Neural progenitor cell (in vitro differentiated cells): ENCODE measurements around the gene C19orf67. TPM values are rescaled to one million over a fixed set of nuclear protein-coding genes. Genes with fewer than 3 reads are reported as not detected.

Experiments used
- DNase-seq: peaks from one replicate; pipeline ENCODE4 v3.0.0-alpha.2; 2016; ENCODE audit warnings: low spot score
- H2AFZ ChIP-seq: fragments of 200-600 bp; sonication (generic); replicated peaks from 2 replicates; pipeline ENCODE4 v1.6.1; 2016; ENCODE audit warnings: antibody characterized with exemption
- H3F3A ChIP-seq: fragments of 200-600 bp; sonication (generic); 2 replicates; pipeline ENCODE4 v1.6.1; 2016; ENCODE audit warnings: antibody characterized with exemption, low read depth
- H3K27ac ChIP-seq: fragments of 200-600 bp; sonication (generic); 2 replicates; pipeline ENCODE4 v1.5.1; 2016; ENCODE audit warnings: mild to moderate bottlenecking
- H3K27me3 ChIP-seq: fragments of 200-600 bp; sonication (generic); 2 replicates; pipeline ENCODE4 v1.6.1; 2016; ENCODE audit warnings: mild to moderate bottlenecking, moderate library complexity
- H3K36me3 ChIP-seq: fragments of 200-600 bp; sonication (generic); 2 replicates; pipeline ENCODE4 v1.5.1; 2016
- H3K4me1 ChIP-seq: fragments of 200-600 bp; sonication (generic); 2 replicates; pipeline ENCODE4 v1.6.1; 2016; ENCODE audit warnings: mixed run types
- H3K4me2 ChIP-seq: fragments of 200-600 bp; sonication (generic); 2 replicates; pipeline ENCODE4 v1.6.1; 2016
- H3K4me3 ChIP-seq: fragments of 200-600 bp; sonication (generic); 2 replicates; pipeline ENCODE4 v1.5.1; 2016
- H3K79me2 ChIP-seq: fragments of 200-600 bp; sonication (generic); 2 replicates; pipeline ENCODE4 v1.6.1; 2016; ENCODE audit warnings: low read depth
- H3K9ac ChIP-seq: fragments of 200-600 bp; sonication (generic); 2 replicates; pipeline ENCODE4 v1.6.1; 2016
- H3K9me3 ChIP-seq: fragments of 200-600 bp; sonication (generic); 2 replicates; pipeline ENCODE4 v1.5.1; 2016; ENCODE audit warnings: low read depth
- H4K20me1 ChIP-seq: fragments of 200-600 bp; sonication (generic); 2 replicates; pipeline ENCODE4 v1.6.1; 2016; ENCODE audit warnings: low read depth
- H3K27ac Mint-ChIP-seq: 3 replicates; pipeline ENCODE4 v1.8.0; 2021; ENCODE audit warnings: mixed read lengths
- H3K27me3 Mint-ChIP-seq: 2 replicates; pipeline ENCODE4 v1.8.0; 2022; ENCODE audit warnings: low read depth, mild to moderate bottlenecking, inconsistent platforms, moderate library complexity, mixed read lengths; ENCODE audit not compliant: insufficient read depth
- H3K36me3 Mint-ChIP-seq: 3 replicates; pipeline ENCODE4 v1.8.0; 2021; ENCODE audit warnings: mixed read lengths
- H3K4me1 Mint-ChIP-seq: 3 replicates; pipeline ENCODE4 v1.8.0; 2021; ENCODE audit warnings: mixed read lengths
- H3K4me3 Mint-ChIP-seq: 3 replicates; pipeline ENCODE4 v1.8.0; 2021; ENCODE audit warnings: mild to moderate bottlenecking, moderate library complexity, mixed read lengths
- H3K9me3 Mint-ChIP-seq: 3 replicates; pipeline ENCODE4 v1.8.0; 2020; ENCODE audit warnings: mixed read lengths
- CTCF ChIP-seq: fragments of 200-600 bp; sonication (generic); IDR thresholded peaks from 2 replicates; pipeline ENCODE4 v1.5.1; 2017; ENCODE audit warnings: antibody characterized with exemption, mild to moderate bottlenecking
- EZH2 ChIP-seq: fragments of 200-600 bp; sonication (generic); IDR thresholded peaks from 2 replicates; pipeline ENCODE4 v1.6.1; 2017; ENCODE audit warnings: antibody characterized with exemption, mild to moderate bottlenecking, moderate library complexity
- EZH2phosphoT487 ChIP-seq: fragments of 200-600 bp; sonication (generic); IDR thresholded peaks from 2 replicates; pipeline ENCODE4 v1.6.1; 2017; ENCODE audit warnings: antibody characterized with exemption
- total RNA-seq: library from RNA; depleted of rRNA; stranded (reverse); fragments of >200 nt; gene quantifications from 2 replicates; pipeline ENCODE4 v1.2.3, GENCODE V29; 2015; ENCODE audit warnings: low replicate concordance

The C19orf67 gene
- total RNA-seq, 1 donor from 2014 or later, result not detected

DNA sequence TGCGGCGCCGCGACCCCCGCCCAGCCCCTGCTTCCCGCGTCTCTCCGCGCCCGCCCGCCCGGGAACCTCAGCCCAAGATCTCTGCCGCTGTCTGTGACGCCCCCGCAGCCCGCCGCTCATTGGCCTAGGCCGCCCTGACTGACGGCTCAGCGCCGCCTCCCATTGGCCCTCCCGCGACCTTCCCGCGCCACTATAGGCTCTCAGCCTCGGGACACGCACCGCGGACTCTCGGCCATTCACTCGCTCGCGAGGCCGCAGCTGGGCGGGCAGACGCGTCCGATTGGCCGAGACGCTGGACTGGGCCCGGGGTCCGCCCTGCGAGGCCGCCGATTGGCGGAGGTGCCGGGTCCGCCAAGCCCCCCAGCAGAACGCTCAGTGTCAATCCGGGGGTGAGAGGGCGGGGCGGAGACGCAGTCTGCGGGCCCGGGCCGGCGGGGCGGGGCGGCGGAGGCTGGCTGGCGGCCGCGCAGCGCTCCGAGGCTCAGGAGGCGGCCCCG is 32.1 kb upstream of the C19orf67 start, which contains the start of gene PRKACA:
Gene PRKACA (minus strand): TSS at position 95 of the 497 bp plus-strand sequence. CDS start 215 bp downstream, outside the sequence.
- no peaks in the 10 kb centered on the region for H3K36me3 ChIP-seq
- no peak for TF ChIP-seq EZH2
- TF ChIP-seq CTCF, result no peak
- no peak for TF ChIP-seq EZH2phosphoT487
- H3K4me1 Mint-ChIP-seq, result peaks cover 44% of the 10 kb centered on the region
- no peaks in the 10 kb centered on the region for H3K27me3 ChIP-seq
- peaks cover 32% of the 10 kb centered on the region for H3F3A ChIP-seq
- peak within 1 kb of the TSS; percentile 99 for H3K4me2 ChIP-seq
- H3K27ac ChIP-seq, result peak within 1 kb of the TSS; percentile 87
- peaks cover 45% of the 10 kb centered on the region for H4K20me1 ChIP-seq
- DNase-seq, result peak; percentile 100
- H2AFZ ChIP-seq, result peak within 1 kb of the TSS; percentile 51
- H3K36me3 Mint-ChIP-seq, result peaks cover 3% of the 10 kb centered on the region
- H3K9ac ChIP-seq, result peak within 1 kb of the TSS; percentile 60
- no peaks in the 10 kb centered on the region for H3K9me3 ChIP-seq
- H3K4me1 ChIP-seq, result peaks cover 29% of the 10 kb centered on the region
- peak within 1 kb of the TSS; percentile 99 for H3K27ac Mint-ChIP-seq
- peaks cover 11% of the 10 kb centered on the region for H3K27me3 Mint-ChIP-seq
- peak within 1 kb of the TSS; percentile 94 for H3K4me3 ChIP-seq
- H3K9me3 Mint-ChIP-seq, result no peaks in the 10 kb centered on the region
- H3K79me2 ChIP-seq, result peaks cover 20% of the 10 kb centered on the region
- H3K4me3 Mint-ChIP-seq, result peak within 1 kb of the TSS; percentile 95

- H3K9me3 ChIP-seq, result no peaks in the 10 kb centered on the region
- Mint-ChIP-seq H3K36me3 (no peaks in the 10 kb centered on the region), H3K27ac (no peak overlapping the region), H3K27me3 (peaks cover 10% of the 10 kb centered on the region), H3K9me3 (no peaks in the 10 kb centered on the region), H3K4me1 (peaks cover 48% of the 10 kb centered on the region), H3K4me3 (peak overlapping the region; percentile 93)
- peak overlapping the region; percentile 94 for H3K4me3 ChIP-seq
- H3K4me1 ChIP-seq, result peaks cover 36% of the 10 kb centered on the region
- peaks cover 20% of the 10 kb centered on the region for H3K79me2 ChIP-seq
- H3K4me2 ChIP-seq, result peak overlapping the region; percentile 99
- DNase-seq, result no peak
- no peak overlapping the region for H3K27ac ChIP-seq
- no peaks in the 10 kb centered on the region for H3K27me3 ChIP-seq
- peaks cover 51% of the 10 kb centered on the region for H4K20me1 ChIP-seq
- TF ChIP-seq CTCF (no peak), EZH2 (no peak), EZH2phosphoT487 (no peak)
- H2AFZ ChIP-seq, result no peak overlapping the region
- H3K9ac ChIP-seq, result peak overlapping the region; percentile 60
- peaks cover 37% of the 10 kb centered on the region for H3F3A ChIP-seq
- no peaks in the 10 kb centered on the region for H3K36me3 ChIP-seq
Measured at GRCh38 chr19:14116918-14117578, 31.5 kb upstream of the C19orf67 start.

DNA sequence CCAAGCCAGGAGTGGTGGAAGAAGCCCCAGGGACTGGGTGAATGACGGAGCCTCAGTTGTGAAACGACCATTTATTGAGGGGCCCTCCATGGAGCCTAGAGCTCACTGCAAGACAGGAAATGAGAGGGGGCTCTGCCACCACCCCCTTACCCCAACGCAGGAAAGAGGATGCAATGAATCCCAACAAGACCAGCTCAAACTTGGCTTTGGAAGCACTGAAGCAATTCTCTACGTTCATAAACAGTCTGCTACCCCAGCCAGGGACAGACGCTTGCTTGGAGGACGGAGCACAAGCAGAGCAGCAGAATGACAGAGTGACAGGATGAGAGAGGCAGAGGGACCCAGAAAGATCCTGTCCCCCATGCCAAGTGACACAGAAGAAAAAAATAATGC is 30.9 kb upstream of the C19orf67 start:
- Histone ChIP-seq H3K79me2 (peaks cover 20% of the 10 kb centered on the region), H3K9ac (peak overlapping the region; percentile 60), H4K20me1 (peaks cover 57% of the 10 kb centered on the region), H3K27me3 (no peaks in the 10 kb centered on the region), H3F3A (peaks cover 37% of the 10 kb centered on the region), H3K4me1 (peaks cover 41% of the 10 kb centered on the region), H3K4me2 (peak overlapping the region; percentile 99), H3K9me3 (no peaks in the 10 kb centered on the region), H3K36me3 (no peaks in the 10 kb centered on the region), H3K27ac (no peak overlapping the region), H2AFZ (no peak overlapping the region), H3K4me3 (peak overlapping the region; percentile 94)
- Mint-ChIP-seq H3K9me3 (no peaks in the 10 kb centered on the region), H3K4me3 (peak overlapping the region; percentile 93), H3K27ac (no peak overlapping the region), H3K36me3 (no peaks in the 10 kb centered on the region), H3K27me3 (peaks cover 10% of the 10 kb centered on the region), H3K4me1 (peaks cover 48% of the 10 kb centered on the region)
- TF ChIP-seq EZH2phosphoT487 (no peak), CTCF (no peak), EZH2 (no peak)
- no peak for DNase-seq
